ENCODE results near the gene EFNA1. TPM values are rescaled to one million over a fixed set of nuclear protein-coding genes. Genes with fewer than 3 reads are reported as not detected.

EFNA1 gene
- total and polyA plus RNA-seq, 2 of the 13 experiments (the other 11 are each of a cell fraction or from before 2014, with no cell fraction given) = 81.8 to 874 TPM

DNA sequence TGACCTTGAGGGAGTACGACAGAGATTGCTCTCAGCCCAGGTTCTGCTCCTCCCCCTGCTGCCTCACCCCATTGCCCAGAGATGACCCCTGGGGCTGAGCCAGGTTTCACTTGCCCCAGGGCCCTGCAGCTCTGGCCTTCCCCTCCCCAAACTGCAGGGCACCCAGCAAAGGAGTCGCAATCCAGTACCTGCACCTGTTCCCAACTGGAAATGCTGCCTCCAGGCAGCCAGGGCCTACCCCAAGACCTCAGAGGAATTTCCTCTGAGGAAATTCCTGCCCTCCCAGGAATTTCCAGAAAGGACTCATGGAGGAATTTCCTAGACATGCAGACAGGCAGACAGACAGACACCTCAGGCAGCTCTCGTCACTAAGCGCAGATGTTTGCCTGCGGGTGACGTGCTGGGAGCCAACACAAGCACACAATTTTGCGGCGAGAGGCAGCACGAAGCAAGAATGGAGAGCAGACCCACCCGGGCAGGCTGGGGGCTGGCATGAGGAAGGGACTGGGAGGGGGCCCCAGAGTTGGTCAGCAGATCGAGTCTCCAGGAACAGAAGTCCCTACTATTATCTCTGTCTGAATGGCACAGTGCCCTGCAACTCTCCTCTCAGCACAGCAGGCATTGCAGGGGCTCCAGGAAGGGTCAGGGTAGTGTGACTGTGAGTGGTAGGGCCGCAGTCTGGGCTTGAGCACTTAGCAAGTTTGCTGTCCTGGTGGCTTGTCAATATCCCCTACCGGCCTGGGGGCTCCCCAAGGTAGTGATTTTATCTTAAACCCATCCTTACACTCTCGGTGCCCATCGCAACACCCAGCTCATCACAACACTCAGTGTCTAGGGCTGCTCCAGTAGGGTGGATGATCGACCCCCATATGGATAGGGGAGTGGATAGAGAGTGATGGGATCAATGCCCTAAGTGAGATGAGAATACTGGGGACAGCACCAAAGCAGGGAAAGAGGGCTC, 2.9 kb upstream of the EFNA1 start (continued):
- TF ChIP-seq ZNF644 (CRISPR knock-in tag; IDR thresholded peaks at IDR 0.05; ENCODE audit: low read depth) (no peak), ZFY (CRISPR knock-in tag; IDR thresholded peaks at IDR 0.05) (peak; percentile 43; the same call in 1 of the 2 replicates), SKI (IDR thresholded peaks at IDR 0.05; ENCODE audit: partially characterized antibody) (peak; percentile 16), HOXA3 (CRISPR knock-in tag; IDR thresholded peaks at IDR 0.05) (peak; percentile 12), ZNF256 (CRISPR knock-in tag; conservative IDR thresholded peaks at IDR 0.05) (no peak), ZNF782 (CRISPR knock-in tag; IDR thresholded peaks at IDR 0.05; ENCODE audit: borderline replicate concordance) (no peak), JUNB (CRISPR knock-in tag; IDR thresholded peaks at IDR 0.05; ENCODE audit: borderline replicate concordance) (no peak), ZNF510 (CRISPR knock-in tag; IDR thresholded peaks at IDR 0.05; ENCODE audit: low read depth) (no peak), ZNF292 (CRISPR knock-in tag; IDR thresholded peaks at IDR 0.05; ENCODE audit: borderline replicate concordance, low read depth) (peak; percentile 52; the same call in 1 of the 2 replicates), TP53 (CRISPR knock-in tag; conservative IDR thresholded peaks at IDR 0.05) (no peak), SAP130 (CRISPR knock-in tag; IDR thresholded peaks at IDR 0.05; ENCODE audit: low read depth) (peak; percentile 54), ZNF737 (CRISPR knock-in tag; IDR thresholded peaks at IDR 0.05; ENCODE audit: borderline replicate concordance) (no peak), CHD4 (IDR thresholded peaks at IDR 0.05; ENCODE audit: borderline replicate concordance, low read length) (no peak), MIXL1 (CRISPR knock-in tag; IDR thresholded peaks at IDR 0.05) (no peak), ZFP90 (CRISPR knock-in tag; IDR thresholded peaks at IDR 0.05; ENCODE audit: borderline replicate concordance) (no peak), KMT2A (CRISPR knock-in tag; IDR thresholded peaks at IDR 0.05) (0 out of 2 replicates have a peak, but pooled peaks have one; percentile 7), EED (CRISPR knock-in tag; IDR thresholded peaks at IDR 0.05) (no peak)
- TF ChIP-seq, protein P1, sequence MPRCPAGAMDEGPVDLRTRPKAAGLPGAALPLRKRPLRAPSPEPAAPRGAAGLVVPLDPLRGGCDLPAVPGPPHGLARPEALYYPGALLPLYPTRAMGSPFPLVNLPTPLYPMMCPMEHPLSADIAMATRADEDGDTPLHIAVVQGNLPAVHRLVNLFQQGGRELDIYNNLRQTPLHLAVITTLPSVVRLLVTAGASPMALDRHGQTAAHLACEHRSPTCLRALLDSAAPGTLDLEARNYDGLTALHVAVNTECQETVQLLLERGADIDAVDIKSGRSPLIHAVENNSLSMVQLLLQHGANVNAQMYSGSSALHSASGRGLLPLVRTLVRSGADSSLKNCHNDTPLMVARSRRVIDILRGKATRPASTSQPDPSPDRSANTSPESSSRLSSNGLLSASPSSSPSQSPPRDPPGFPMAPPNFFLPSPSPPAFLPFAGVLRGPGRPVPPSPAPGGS (CRISPR knock-in tag; IDR thresholded peaks at IDR 0.05) = no peak
- TF ChIP-seq, protein P2, sequence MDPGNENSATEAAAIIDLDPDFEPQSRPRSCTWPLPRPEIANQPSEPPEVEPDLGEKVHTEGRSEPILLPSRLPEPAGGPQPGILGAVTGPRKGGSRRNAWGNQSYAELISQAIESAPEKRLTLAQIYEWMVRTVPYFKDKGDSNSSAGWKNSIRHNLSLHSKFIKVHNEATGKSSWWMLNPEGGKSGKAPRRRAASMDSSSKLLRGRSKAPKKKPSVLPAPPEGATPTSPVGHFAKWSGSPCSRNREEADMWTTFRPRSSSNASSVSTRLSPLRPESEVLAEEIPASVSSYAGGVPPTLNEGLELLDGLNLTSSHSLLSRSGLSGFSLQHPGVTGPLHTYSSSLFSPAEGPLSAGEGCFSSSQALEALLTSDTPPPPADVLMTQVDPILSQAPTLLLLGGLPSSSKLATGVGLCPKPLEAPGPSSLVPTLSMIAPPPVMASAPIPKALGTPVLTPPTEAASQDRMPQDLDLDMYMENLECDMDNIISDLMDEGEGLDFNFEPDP (CRISPR knock-in tag; conservative IDR thresholded peaks at IDR 0.05) = no peak
- TF ChIP-seq, protein P3, sequence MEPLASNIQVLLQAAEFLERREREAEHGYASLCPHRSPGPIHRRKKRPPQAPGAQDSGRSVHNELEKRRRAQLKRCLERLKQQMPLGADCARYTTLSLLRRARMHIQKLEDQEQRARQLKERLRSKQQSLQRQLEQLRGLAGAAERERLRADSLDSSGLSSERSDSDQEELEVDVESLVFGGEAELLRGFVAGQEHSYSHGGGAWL (CRISPR knock-in tag; IDR thresholded peaks at IDR 0.05) = no peak
- TF ChIP-seq, protein P4, sequence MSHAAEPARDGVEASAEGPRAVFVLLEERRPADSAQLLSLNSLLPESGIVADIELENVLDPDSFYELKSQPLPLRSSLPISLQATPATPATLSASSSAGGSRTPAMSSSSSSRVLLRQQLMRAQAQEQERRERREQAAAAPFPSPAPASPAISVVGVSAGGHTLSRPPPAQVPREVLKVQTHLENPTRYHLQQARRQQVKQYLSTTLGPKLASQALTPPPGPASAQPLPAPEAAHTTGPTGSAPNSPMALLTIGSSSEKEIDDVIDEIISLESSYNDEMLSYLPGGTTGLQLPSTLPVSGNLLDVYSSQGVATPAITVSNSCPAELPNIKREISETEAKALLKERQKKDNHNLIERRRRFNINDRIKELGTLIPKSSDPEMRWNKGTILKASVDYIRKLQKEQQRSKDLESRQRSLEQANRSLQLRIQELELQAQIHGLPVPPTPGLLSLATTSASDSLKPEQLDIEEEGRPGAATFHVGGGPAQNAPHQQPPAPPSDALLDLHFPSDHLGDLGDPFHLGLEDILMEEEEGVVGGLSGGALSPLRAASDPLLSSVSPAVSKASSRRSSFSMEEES (CRISPR knock-in tag; IDR thresholded peaks at IDR 0.05) = 0 out of 2 replicates have a peak, but pooled peaks have one; percentile 8
- TF ChIP-seq, protein P5, sequence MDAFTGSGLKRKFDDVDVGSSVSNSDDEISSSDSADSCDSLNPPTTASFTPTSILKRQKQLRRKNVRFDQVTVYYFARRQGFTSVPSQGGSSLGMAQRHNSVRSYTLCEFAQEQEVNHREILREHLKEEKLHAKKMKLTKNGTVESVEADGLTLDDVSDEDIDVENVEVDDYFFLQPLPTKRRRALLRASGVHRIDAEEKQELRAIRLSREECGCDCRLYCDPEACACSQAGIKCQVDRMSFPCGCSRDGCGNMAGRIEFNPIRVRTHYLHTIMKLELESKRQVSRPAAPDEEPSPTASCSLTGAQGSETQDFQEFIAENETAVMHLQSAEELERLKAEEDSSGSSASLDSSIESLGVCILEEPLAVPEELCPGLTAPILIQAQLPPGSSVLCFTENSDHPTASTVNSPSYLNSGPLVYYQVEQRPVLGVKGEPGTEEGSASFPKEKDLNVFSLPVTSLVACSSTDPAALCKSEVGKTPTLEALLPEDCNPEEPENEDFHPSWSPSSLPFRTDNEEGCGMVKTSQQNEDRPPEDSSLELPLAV (CRISPR knock-in tag; conservative IDR thresholded peaks at IDR 0.05; ENCODE audit: low read depth) = no peak
- TF ChIP-seq, protein P6, sequence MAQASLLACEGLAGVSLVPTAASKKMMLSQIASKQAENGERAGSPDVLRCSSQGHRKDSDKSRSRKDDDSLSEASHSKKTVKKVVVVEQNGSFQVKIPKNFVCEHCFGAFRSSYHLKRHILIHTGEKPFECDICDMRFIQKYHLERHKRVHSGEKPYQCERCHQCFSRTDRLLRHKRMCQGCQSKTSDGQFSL (CRISPR knock-in tag; IDR thresholded peaks at IDR 0.05) = no peak

Measured in HepG2 (cell line).